Myocyte (in vitro differentiated cells): Measurements from ENCODE around the gene PLCZ1. TPM values are rescaled to one million over a fixed set of nuclear protein-coding genes. Genes with fewer than 3 reads are reported as not detected.
"Not testable (repeated sequence)": the region's sequence is repeated elsewhere in the genome, so short reads cannot be mapped to it uniquely, and the experiment has no call there.

Experiments used
- DNase-seq: peaks from one replicate; pipeline ENCODE4 v3.0.0-alpha.2; 2012; ENCODE audit warnings: low read depth
- polyA plus RNA-seq: library from polyadenylated mRNA; unstranded; fragments of >200 nt; gene quantifications from one replicate; pipeline ENCODE4 v1.2.1, GENCODE V29; 2012; ENCODE audit warnings: missing spikeins
- total RNA-seq: library from RNA; depleted of rRNA; stranded (reverse); fragments of >200 nt; gene quantifications from 2 replicates; pipeline ENCODE4 v1.2.3, GENCODE V29; 2014

The PLCZ1 gene, protein sequence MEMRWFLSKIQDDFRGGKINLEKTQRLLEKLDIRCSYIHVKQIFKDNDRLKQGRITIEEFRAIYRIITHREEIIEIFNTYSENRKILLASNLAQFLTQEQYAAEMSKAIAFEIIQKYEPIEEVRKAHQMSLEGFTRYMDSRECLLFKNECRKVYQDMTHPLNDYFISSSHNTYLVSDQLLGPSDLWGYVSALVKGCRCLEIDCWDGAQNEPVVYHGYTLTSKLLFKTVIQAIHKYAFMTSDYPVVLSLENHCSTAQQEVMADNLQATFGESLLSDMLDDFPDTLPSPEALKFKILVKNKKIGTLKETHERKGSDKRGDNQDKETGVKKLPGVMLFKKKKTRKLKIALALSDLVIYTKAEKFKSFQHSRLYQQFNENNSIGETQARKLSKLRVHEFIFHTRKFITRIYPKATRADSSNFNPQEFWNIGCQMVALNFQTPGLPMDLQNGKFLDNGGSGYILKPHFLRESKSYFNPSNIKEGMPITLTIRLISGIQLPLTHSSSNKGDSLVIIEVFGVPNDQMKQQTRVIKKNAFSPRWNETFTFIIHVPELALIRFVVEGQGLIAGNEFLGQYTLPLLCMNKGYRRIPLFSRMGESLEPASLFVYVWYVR
- total RNA-seq, result not detected in 2 replicates
- polyA plus RNA-seq, result not detected

DNA sequence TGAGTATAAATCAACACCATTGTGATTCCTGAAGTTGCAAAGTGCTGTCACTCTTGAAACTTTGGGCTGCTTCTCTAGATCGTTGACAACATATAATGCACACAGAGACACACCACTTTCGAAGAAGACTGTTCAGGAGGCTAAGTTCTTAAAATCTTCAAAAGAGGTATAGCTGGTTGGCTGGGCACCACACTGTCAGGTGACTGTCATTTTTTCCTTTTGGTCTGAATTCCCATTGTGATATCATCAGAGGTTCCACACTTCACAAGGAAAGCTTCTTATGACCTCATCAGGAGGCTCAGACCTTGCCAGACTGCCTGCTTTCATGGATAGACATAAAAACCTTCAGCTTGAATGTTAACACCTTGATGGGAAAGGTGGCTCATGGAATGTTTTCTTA is at the start of gene PLCZ1, which contains the start of gene CAPZA3:
Gene PLCZ1, minus strand, starts transcription at position 194 of the 400 bp plus-strand sequence. CDS start 641 bp downstream, outside the sequence.
Gene CAPZA3, plus strand, starts transcription at position 301 of the 400 bp plus-strand sequence. CDS start 150 bp downstream, outside the sequence.
- no peak for DNase-seq

DNA sequence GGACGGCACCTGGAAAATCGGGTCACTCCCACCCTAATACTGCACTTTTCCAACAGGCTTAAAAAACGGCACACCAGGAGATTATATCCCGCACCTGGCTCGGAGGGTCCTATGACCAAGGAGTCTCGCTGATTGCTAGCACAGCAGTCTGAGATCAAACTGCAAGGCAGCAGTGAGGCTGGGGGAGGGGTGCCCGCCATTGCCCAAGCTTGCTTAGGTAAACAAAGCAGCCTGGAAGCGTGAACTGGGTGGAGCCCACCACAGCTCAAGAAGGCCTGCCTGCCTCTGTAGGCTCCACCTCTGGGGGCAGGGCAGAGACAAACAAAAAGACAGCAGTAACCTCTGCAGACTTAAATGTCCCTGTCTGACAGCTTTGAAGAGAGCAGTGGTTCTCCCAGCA is 47.7 kb upstream of the PLCZ1 start:
- DNase-seq, result not testable (repeated sequence)

GRCh38 chr12:18782827-18783226 is 45.0 kb upstream of the PLCZ1 start:
- peak; percentile 7 for DNase-seq

GRCh38 chr12:18766479-18766878 is 28.7 kb upstream of the PLCZ1 start:
- DNase-seq, result not testable (repeated sequence)

GRCh38 chr12:18755341-18755740 is 17.5 kb upstream of the PLCZ1 start:
- DNase-seq, result no peak

DNA sequence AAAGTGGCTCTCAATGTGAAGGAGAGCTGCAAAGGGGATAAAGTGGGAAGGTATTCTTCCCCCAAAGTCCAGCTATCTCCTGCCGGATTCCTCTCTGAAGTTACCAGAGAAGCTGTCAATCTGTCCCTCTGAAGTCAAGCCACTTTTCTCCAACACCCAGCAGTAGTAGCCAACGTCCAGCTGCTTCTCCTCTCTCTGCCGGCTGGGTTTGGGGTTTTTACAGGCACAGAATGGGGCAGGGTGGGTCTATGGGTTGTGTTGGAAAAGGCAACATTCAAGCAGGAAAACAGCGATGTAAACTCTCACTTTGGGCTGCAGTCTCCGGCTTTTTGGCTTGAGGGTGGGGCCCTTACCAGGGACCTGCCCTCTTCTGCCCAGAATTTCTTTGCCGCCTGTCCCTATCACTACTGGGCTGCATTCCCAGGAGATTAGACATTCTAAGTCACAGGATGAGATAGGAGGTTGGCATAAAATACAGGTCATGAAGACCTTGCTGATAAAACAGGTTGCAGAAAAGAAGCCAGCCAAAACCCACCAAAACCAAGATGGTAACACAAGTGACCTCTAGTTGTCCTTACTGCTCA is 16.4 kb upstream of the PLCZ1 start:
- DNase-seq, result no peak

DNA sequence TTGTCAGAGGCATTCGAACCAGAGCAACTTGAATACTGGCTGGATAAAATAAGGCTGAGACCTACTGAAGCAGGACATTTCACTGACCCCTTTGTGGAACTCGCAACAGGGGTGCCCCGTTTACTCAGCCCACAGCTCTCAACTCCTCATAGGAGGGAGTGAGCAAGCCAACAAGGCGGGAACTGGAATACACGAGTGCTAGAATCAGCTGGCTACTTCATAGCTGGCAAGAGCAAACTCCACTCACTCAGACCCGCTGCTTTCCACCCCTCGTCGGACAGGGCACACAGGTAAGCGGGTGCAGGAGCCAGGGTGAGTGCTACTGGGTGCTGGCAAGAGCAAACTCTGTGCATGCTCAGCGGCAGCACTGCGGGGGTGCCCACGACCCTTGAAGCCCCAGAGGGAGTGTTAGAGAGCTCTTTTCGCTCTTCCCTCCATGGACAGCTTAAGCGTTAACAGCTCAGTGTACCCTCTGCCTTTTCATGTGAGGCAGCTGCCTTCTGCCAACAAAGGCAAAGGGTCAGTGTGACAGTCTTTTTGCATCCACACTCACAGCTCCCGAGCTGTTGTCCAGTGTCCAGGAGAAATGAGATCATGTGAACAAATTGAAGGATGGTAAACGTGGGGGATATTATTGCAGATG is 15.8 kb upstream of the PLCZ1 start:
- no peak for DNase-seq

DNA sequence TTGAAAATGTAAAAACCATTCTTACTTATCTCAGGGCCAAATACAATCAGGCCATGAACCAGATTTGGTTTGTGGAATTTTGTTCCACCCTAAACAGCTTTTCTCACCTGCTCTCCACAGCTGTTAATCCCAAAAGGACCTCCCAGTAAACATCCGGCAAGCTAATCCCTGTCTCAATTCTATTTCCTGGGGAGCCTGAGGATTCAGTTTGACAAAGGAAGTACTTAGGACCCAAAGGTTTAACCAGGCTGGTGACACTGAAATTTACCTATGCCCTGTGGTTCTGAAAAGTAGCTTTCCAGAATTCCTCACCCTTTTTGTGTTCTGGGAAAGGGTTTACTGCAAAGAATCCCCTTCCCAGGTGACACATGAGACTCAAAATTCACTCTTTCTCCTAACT is 15.1 kb upstream of the PLCZ1 start:
- peak; percentile 10 for DNase-seq

DNA sequence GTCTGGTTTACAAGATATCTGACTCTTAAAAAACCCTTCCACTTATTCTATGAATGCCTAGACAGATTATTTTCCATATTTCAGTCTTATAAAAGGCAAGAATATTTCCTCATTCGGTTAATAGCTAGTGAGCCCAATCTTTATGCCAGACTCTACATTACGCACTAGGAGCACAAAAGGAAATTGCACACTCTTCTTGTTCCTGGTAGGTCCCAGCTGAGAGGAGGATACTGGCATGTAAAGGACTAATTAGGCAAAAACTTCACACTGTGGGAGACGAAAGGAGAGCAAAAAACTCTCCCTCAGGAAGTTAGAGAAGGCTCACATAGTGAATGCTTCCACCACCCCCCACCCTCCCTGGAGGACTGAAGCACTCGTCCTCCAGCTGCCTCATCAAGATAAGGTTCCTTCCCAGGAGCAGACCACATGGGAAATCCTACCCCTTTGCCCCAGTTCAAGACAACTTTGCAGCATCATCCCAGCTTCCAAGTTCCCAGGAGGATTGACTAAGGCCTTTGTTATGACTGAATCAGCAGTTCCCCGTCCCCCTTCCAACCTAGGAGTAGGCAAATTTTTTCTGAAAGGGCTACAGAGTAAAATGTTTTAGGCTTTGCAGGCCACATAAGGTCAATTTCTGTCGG is 14.6 kb upstream of the PLCZ1 start:
- DNase-seq, result peak; percentile 64

GRCh38 chr12:18751866-18752265 is 14.1 kb upstream of the PLCZ1 start:
- no peak for DNase-seq

- no peak for DNase-seq
These were observed 12.3 kb upstream of the PLCZ1 start for GRCh38 chr12:18750085-18750484.

DNA sequence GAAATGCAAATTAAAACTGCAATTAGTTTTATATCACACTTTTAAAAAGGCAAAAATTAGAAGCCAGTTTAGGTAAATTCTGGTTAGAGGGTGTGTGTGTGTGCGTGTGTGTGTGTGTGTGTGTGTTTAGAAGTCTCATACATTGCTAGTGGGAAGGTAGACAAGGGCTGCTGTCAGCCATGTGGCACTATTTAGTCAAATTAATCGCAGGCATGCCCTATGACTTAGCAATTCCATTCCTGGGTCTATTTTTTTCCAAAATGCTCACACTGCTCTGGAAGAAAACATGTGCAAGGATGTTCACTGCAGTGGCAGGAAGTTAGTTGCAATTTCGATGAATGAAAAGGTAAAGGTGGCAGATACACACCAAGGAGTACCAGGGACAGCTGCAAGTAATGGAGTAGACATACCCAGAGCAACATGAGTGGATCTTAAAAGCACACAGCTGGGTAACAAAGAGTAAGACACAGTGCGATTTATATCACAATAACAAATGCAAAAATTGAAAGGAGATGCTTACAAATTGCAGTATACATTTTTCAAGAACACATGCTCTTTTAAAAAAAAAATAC is 11.7 kb upstream of the PLCZ1 start:
- DNase-seq, result no peak

DNA sequence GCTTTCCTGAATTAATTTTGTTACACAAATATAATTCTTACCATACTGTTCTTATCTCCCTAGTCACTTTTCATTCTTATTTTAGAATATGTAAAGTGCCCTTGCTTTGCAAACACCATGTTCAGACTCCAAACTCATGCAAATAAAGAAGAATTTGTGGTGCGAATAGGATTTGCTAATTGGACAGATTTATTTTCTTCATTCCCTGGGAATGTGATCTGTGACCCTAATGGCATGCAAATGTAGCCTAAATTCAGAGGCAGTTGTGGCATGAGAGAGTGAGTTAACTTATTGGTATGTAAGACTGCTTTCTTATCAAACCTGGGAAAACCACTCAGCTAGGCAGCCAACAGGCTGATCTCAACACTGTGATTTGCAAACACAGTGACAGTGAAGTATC is 10.1 kb upstream of the PLCZ1 start:
- DNase-seq, result peak; percentile 32

DNA sequence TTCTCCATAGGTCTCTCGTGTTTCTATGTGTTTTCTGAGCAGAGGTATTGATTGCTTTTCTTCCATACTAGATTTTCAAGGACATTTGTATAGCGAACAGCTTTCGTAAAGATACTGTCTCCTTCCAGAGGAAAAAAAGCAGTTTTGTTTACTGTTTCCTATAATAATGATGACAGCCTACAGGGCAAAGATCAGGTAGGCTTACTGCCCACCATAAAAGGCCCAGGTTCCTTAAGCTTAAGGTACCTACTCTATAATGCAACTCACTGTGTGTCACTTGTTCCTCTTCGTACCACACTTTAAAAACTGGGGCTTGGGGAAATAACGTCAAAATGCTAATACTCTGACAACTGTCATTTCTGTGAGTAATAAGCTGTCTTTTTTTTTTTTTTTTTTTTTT is 6.7 kb downstream of the PLCZ1 start:
- no peak for DNase-seq

DNA sequence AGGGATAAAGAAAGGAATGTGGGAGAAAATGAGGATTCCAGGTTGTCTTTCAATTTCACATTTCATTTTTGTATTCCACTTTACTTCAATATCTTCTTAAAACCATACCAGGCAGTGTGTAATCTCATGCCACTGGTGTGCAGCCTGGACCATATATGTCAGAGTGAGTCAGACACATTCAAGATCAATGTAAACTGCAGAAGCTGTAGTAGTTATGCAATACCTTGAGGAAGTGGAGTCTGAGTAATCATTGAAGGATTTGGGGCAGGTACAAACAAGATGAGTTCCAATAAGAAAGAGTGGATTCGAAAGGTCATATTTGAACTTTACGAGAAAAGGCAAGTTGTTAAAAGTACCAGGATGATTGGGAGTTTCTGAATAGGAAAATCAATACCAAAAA is 14.1 kb downstream of the PLCZ1 start:
- no peak for DNase-seq

DNA sequence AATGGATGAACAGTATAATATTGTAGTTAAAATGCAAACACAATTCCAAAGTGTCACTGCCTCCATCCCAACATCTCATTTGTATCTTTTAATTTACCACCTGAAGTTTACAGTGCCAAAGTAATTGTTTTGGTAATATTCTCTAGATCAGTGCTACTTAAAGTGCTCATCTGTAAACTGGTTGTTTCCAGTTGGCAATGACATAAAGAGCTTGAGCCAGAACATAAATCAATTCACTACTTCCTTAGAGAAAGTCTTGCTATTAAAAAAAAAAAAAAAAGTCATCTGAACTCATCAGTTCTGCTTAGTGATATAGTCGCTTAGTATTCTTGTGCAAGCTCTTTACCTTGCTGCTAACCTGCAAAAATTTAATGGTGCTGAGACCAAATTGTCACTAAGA is 16.4 kb downstream of the PLCZ1 start:
- no peak for DNase-seq

- DNase-seq, result no peak
These were observed 17.1 kb downstream of the PLCZ1 start for GRCh38 chr12:18720690-18721089.

DNA sequence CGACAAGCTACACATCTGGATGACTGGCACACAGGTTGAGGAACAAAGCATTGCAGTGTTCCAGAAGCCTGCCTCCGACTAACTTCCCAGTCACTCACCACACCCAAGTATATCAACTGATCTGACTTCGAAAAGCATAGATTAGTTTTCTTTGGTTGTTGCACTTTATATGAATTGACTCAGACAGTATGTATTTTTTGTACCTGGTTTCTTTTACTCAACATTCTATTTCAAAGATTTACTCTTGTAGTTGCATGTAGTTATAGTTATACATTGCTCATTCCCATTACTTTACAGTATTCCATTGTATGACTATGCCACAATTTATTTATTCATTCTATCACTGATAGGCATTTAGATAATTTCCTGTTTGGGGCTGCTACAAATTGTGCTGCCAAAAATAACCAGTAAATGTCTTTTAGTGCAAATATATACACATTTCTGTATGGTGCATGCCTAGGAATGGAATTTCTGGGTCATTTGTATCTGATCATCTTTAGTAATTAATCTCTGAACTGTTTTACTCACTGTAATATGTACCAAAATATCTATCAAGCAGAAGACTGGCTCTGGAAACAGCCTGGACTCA is 17.8 kb downstream of the PLCZ1 start:
- no peak for DNase-seq

- no peak for DNase-seq
These were observed 19.4 kb downstream of the PLCZ1 start for GRCh38 chr12:18718462-18718861.

DNA sequence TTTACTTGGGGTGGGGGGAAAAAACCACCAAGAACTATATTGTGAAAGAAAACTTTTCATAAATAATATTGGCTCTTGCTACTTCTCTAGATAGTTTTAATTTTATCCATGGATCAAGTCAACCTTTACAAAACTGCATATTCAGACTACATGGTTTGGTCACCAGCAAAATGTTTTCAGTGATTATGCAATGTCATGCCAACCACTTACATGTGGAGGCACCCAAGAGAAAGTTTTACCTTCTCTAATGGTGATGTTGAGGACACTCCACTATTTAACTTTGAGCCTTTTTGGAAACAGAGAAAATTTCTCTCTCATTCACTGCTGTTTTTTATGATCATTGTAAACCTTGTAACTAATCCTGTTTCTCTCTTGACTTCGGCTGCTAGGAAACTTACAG is 21.6 kb downstream of the PLCZ1 start:
- no peak for DNase-seq

- no peak for DNase-seq
These were observed 31.0 kb downstream of the PLCZ1 start for GRCh38 chr12:18706798-18707197.
